Astrocyte of the cerebellum (primary cell): Measurements from ENCODE around the gene XPR1.

Source experiments
- DNase-seq: peaks from one replicate; pipeline ENCODE4 v3.0.0-alpha.2; 2011; ENCODE audit warnings: low read depth
- H3K4me3 ChIP-seq: 2 replicates; pipeline ENCODE4 v1.5.1; 2011; ENCODE audit warnings: mild to moderate bottlenecking, low read depth, low read length, moderate library complexity
- in situ Hi-C: cut with HindIII; loops from 2 replicates; pipeline ENCODE4 v1.10.0; 2017; ENCODE audit warnings: low sequenced_read_pairs
- TF ChIP-seq, protein P1 (sequence below): IDR thresholded peaks from 2 replicates; pipeline ENCODE4 v1.5.1; 2012; ENCODE audit warnings: low read length, low read depth, moderate library complexity, mild to moderate bottlenecking; ENCODE audit errors: missing control alignments

XPR1 gene

DNA sequence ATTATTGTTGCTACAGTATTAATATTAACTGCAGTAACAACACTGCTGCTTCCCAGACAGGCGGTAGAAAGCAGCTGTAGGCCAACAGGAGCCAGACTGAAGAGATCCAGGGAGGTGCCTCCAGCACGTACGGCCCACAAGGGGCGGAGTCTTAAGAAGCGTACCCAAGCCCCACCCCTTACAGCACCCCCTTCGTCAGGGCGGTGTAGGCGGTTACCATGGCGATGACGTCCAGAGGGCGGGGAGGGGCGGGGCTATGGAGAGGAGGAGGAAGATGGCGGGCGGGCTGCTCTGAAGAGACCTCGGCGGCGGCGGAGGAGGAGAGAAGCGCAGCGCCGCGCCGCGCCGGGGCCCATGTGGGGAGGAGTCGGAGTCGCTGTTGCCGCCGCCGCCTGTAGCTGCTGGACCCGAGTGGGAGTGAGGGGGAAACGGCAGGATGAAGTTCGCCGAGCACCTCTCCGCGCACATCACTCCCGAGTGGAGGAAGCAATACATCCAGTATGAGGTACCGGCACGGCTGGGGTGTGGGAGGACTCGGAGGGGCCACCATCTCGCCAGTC lies at the start of gene XPR1:
TSS of gene XPR1 (plus strand) at position 257 of the 560 bp plus-strand sequence. CDS start at position 437, 180 bp downstream.
- peak; percentile 98 for DNase-seq
- TF ChIP-seq, protein P1, sequence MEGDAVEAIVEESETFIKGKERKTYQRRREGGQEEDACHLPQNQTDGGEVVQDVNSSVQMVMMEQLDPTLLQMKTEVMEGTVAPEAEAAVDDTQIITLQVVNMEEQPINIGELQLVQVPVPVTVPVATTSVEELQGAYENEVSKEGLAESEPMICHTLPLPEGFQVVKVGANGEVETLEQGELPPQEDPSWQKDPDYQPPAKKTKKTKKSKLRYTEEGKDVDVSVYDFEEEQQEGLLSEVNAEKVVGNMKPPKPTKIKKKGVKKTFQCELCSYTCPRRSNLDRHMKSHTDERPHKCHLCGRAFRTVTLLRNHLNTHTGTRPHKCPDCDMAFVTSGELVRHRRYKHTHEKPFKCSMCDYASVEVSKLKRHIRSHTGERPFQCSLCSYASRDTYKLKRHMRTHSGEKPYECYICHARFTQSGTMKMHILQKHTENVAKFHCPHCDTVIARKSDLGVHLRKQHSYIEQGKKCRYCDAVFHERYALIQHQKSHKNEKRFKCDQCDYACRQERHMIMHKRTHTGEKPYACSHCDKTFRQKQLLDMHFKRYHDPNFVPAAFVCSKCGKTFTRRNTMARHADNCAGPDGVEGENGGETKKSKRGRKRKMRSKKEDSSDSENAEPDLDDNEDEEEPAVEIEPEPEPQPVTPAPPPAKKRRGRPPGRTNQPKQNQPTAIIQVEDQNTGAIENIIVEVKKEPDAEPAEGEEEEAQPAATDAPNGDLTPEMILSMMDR = peak; percentile 41
- H3K4me3 ChIP-seq = peak within 1 kb of the TSS; percentile 86
- in situ Hi-C loops = no loop called here

DNA sequence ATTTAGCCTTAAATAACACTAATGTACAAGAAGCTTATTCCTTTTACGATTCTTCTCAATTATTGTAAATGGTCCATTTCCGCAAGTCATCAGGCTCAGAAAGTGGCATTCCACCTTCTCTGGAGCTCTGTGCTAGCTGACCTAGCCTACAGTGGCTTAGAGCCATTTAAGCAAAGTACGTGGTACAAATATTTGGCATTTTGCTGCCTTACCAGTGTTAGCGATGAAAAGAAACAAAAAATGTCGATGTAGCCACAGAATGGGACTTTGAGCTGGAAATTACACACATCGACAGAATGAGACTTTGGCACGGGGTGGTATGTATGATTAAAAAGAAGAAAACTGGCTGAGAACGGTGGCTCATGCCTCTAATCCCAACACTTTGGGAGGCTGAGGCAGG lies 47.0 kb upstream of the XPR1 start:
- in situ Hi-C loops = no loop called here
- H3K4me3 ChIP-seq = no peak overlapping the region
- DNase-seq = no peak
- TF ChIP-seq, protein P1 = no peak

GRCh38 chr1:180585994-180586359 lies 45.8 kb upstream of the XPR1 start:
- TF ChIP-seq, protein P1 = no peak
- H3K4me3 ChIP-seq = no peak overlapping the region
- in situ Hi-C loops = no loop called here
- no peak for DNase-seq

- in situ Hi-C loops = no loop called here
- TF ChIP-seq, protein P1 = no peak
- H3K4me3 ChIP-seq = no peak overlapping the region
- peak; percentile 24 for DNase-seq
These were observed 45.1 kb upstream of the XPR1 start for GRCh38 chr1:180586671-180587155.

GRCh38 chr1:180588121-180588520 lies 43.7 kb upstream of the XPR1 start:
- DNase-seq = no peak
- TF ChIP-seq, protein P1 = no peak
- H3K4me3 ChIP-seq = no peak overlapping the region
- in situ Hi-C loops = no loop called here

DNA sequence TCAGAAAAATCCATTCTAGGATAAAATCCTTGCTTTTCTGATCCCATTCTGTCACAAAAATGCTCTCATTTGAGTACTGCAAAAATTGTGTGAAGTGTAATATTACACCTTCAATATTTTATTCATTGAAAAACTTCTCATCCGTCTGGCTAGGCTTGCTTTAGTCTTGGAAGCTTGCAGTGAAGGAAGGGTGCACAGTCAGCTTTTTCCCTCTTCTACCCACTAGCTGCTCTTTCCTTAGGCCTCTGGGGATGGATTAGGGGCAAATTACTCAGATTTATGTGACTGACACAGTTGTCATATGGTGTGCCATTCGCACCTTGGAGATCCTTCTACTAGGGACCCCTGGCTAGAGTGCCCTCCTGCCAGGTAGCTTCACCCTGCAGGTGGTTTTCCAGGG lies 40.9 kb upstream of the XPR1 start:
- no peak for DNase-seq
- in situ Hi-C loops = no loop called here
- no peak overlapping the region for H3K4me3 ChIP-seq
- TF ChIP-seq, protein P1 = no peak
